HL-60 (cell line): ENCODE results near the gene SRSF9.
A peak's percentile ranks its signal among the peaks of the same experiment; 100 is the strongest.

Experiments used
- DNase-seq, 2 experiments: peaks; one replicate each; pipeline ENCODE4 v3.0.0-alpha.2; 2010 to 2020; ENCODE audit warnings: low read depth in 1 of 2, low spot score in 1 of 2
- H3K27ac ChIP-seq: fragments of 250-450 bp; sonication (Bioruptor Pico); replicated peaks from 2 replicates; pipeline ENCODE4 v1.5.1; 2020; ENCODE audit warnings: mild to moderate bottlenecking, moderate library complexity
- H3K27me3 ChIP-seq: fragments of 250-450 bp; sonication (Bioruptor Pico); 2 replicates; pipeline ENCODE4 v1.5.1; 2021; ENCODE audit warnings: mild to moderate bottlenecking, moderate library complexity; ENCODE audit not compliant: insufficient read depth, poor library complexity, severe bottlenecking
- H3K4me3 ChIP-seq: replicated peaks from 2 replicates; pipeline ENCODE4 v1.5.1; 2011; ENCODE audit warnings: mild to moderate bottlenecking, control low read depth, low read length; ENCODE audit not compliant: insufficient read depth
- CTCF ChIP-seq: IDR thresholded peaks from one replicate; pipeline ENCODE4 v1.5.1; 2011; ENCODE audit warnings: low read length, control low read depth, inconsistent platforms; ENCODE audit not compliant: insufficient read depth
- GABPA ChIP-seq: IDR thresholded peaks from 2 replicates; pipeline ENCODE4 v1.6.1; 2012; ENCODE audit warnings: low read depth
- POLR2AphosphoS5 ChIP-seq: IDR thresholded peaks from 2 replicates; pipeline ENCODE4 v1.6.1; 2012; ENCODE audit warnings: low read depth
- REST ChIP-seq: IDR thresholded peaks from 2 replicates; pipeline ENCODE4 v1.6.1; 2012; ENCODE audit warnings: low read depth; ENCODE audit not compliant: insufficient replicate concordance
- SPI1 ChIP-seq: IDR thresholded peaks from 2 replicates; pipeline ENCODE4 v1.6.1; 2012; ENCODE audit warnings: low read depth, mild to moderate bottlenecking, borderline replicate concordance

The SRSF9 gene

GRCh38 chr12:120468325-120468820 is 1.2 kb downstream of the SRSF9 start:
- DNase-seq: peak in 1 of 2 experiments; percentile 80
- Histone ChIP-seq H3K4me3 (peak overlapping the region; percentile 90), H3K27ac (peak overlapping the region; percentile 93), H3K27me3 (no peaks in the 10 kb centered on the region)
- TF ChIP-seq REST (no peak), SPI1 (peak; percentile 73)

GRCh38 chr12:120467439-120467838 is 2.1 kb downstream of the SRSF9 start:
- Histone ChIP-seq H3K4me3 (no peak overlapping the region; the same call in 1 of the 2 replicates), H3K27me3 (no peaks in the 10 kb centered on the region), H3K27ac (no peak overlapping the region)
- DNase-seq: no peak
- TF ChIP-seq GABPA (no peak), CTCF (no peak), REST (no peak), POLR2AphosphoS5 (no peak), SPI1 (no peak)

GRCh38 chr12:120466560-120467315 is 2.8 kb downstream of the SRSF9 start:
- DNase-seq: peak in 1 of 2 experiments; percentile 62
- Histone ChIP-seq H3K27me3 (no peaks in the 10 kb centered on the region), H3K4me3 (no peak overlapping the region), H3K27ac (no peak overlapping the region)
- TF ChIP-seq CTCF (peak; percentile 33), POLR2AphosphoS5 (no peak; the same call in 1 of the 2 replicates)

- TF ChIP-seq SPI1: no peak
- Histone ChIP-seq H3K27ac (no peak overlapping the region), H3K27me3 (no peaks in the 10 kb centered on the region), H3K4me3 (no peak overlapping the region)
- DNase-seq: no peak
These were observed 3.8 kb downstream of the SRSF9 start for GRCh38 chr12:120465756-120466155.

- H3K27me3 ChIP-seq: no peaks in the 10 kb centered on the region
- TF ChIP-seq POLR2AphosphoS5 (0 out of 2 replicates have a peak, but pooled peaks have one; percentile 20), CTCF (no peak)
These were observed 5.8 kb downstream of the SRSF9 start for GRCh38 chr12:120463712-120464111.

More at GRCh38 chr12:120463712-120464111, 5.8 kb downstream of the SRSF9 start:
- Histone ChIP-seq H3K4me3 (no peak overlapping the region), H3K27ac (no peak overlapping the region)
- no peak for DNase-seq
